ENCODE data around the gene NR4A1. TPM values are rescaled to one million over a fixed set of nuclear protein-coding genes. Genes with fewer than 3 reads are reported as not detected.

Gene NR4A1
- total and polyA plus RNA-seq, 2 of the 13 experiments (the other 11 are each of a cell fraction or from before 2014, with no cell fraction given) = 5.7 to 15.2 TPM

DNA sequence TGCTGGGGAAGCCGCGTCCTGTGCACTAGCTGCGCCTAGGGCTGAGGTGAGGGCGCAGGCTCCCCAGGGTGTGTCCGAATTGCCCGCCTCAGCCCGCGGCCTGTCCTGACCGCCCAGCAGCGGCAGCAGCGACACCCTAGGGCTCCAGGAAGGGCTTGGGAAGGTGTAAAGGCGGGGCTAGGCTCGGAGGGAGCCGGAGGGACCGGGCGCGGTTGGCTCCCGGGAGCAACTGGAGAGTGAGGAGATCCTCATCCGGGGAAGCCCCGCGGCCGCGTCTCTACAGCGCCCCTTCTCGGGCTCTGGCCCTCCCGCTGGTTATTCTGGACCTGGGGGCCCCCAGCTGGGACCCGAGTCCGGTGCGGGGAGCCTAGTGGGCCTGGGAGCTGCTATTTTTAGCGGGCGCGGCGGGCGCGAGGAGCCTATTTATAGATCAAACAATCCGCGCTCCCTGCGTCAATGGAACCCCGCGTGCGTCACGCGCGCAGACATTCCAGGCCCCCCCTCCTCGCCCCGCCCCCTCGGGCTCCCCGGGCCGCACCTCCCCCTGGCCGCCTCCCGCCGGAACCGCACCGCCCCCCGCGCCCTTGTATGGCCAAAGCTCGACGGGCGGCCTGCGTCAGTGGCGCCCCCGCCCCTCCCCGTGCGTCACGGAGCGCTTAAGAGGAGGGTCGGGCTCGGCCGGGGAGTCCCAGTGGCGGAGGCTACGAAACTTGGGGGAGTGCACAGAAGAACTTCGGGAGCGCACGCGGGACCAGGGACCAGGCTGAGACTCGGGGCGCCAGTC lies at the start of gene NR4A1 (continued):
- TF ChIP-seq, protein P1, sequence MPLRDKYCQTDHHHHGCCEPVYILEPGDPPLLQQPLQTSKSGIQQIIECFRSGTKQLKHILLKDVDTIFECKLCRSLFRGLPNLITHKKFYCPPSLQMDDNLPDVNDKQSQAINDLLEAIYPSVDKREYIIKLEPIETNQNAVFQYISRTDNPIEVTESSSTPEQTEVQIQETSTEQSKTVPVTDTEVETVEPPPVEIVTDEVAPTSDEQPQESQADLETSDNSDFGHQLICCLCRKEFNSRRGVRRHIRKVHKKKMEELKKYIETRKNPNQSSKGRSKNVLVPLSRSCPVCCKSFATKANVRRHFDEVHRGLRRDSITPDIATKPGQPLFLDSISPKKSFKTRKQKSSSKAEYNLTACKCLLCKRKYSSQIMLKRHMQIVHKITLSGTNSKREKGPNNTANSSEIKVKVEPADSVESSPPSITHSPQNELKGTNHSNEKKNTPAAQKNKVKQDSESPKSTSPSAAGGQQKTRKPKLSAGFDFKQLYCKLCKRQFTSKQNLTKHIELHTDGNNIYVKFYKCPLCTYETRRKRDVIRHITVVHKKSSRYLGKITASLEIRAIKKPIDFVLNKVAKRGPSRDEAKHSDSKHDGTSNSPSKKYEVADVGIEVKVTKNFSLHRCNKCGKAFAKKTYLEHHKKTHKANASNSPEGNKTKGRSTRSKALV (CRISPR knock-in tag; IDR thresholded peaks at IDR 0.05) = peak; percentile 4; the same call in 1 of the 2 replicates
- TF ChIP-seq GATA4 (IDR thresholded peaks at IDR 0.05; ENCODE audit: borderline replicate concordance, low read depth) (peak; percentile 73; the same call in 1 of the 2 replicates), ZNF263 (CRISPR knock-in tag; IDR thresholded peaks at IDR 0.05) (no peak), MBD4 (IDR thresholded peaks at IDR 0.05; ENCODE audit: borderline replicate concordance, low read length) (no peak), MLLT10 (CRISPR knock-in tag; IDR thresholded peaks at IDR 0.05) (no peak), ZSCAN9 (CRISPR knock-in tag; IDR thresholded peaks at IDR 0.05; ENCODE audit: borderline replicate concordance) (peak; percentile 14; the same call in 1 of the 2 replicates), ZNF253 (CRISPR knock-in tag; IDR thresholded peaks at IDR 0.05; ENCODE audit: borderline replicate concordance) (no peak), ZNF619 (CRISPR knock-in tag; IDR thresholded peaks at IDR 0.05) (peak; percentile 74), FOXK1 (CRISPR knock-in tag; IDR thresholded peaks at IDR 0.05; ENCODE audit: borderline replicate concordance, low read depth) (peak; percentile 29; the same call in 1 of the 2 replicates), NR2F6 (IDR thresholded peaks at IDR 0.05) (no peak), NR2F6 (CRISPR knock-in tag; IDR thresholded peaks at IDR 0.05) (no peak), ZNF777 (CRISPR knock-in tag; IDR thresholded peaks at IDR 0.05) (peak; percentile 80), HHEX (CRISPR knock-in tag; IDR thresholded peaks at IDR 0.05) (no peak), KLF9 (CRISPR knock-in tag; IDR thresholded peaks at IDR 0.05; ENCODE audit: low read depth) (no peak), ZNF274 (CRISPR knock-in tag; IDR thresholded peaks at IDR 0.05) (peak; percentile 36; the same call in 1 of the 2 replicates), NFYB (CRISPR knock-in tag; IDR thresholded peaks at IDR 0.05) (peak; percentile 35; the same call in 1 of the 2 replicates), FOXC1 (CRISPR knock-in tag; IDR thresholded peaks at IDR 0.05; ENCODE audit: borderline replicate concordance) (no peak; the same call in 1 of the 2 replicates)
- TF ChIP-seq, protein P2, sequence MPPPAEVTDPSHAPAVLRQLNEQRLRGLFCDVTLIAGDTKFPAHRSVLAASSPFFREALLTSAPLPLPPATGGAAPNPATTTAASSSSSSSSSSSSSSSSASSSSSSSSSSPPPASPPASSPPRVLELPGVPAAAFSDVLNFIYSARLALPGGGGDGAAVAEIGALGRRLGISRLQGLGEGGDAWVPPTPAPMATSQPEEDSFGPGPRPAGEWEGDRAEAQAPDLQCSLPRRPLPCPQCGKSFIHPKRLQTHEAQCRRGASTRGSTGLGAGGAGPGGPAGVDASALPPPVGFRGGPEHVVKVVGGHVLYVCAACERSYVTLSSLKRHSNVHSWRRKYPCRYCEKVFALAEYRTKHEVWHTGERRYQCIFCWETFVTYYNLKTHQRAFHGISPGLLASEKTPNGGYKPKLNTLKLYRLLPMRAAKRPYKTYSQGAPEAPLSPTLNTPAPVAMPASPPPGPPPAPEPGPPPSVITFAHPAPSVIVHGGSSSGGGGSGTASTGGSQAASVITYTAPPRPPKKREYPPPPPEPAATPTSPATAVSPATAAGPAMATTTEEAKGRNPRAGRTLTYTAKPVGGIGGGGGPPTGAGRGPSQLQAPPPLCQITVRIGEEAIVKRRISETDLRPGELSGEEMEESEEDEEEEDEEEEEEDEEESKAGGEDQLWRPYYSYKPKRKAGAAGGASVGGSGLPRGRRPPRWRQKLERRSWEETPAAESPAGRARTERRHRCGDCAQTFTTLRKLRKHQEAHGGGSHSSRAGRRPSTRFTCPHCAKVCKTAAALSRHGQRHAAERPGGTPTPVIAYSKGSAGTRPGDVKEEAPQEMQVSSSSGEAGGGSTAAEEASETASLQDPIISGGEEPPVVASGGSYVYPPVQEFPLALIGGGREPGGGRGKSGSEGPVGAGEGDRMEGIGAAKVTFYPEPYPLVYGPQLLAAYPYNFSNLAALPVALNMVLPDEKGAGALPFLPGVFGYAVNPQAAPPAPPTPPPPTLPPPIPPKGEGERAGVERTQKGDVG (CRISPR knock-in tag; IDR thresholded peaks at IDR 0.05; ENCODE audit: borderline replicate concordance) = no peak
- TF ChIP-seq, protein P3, sequence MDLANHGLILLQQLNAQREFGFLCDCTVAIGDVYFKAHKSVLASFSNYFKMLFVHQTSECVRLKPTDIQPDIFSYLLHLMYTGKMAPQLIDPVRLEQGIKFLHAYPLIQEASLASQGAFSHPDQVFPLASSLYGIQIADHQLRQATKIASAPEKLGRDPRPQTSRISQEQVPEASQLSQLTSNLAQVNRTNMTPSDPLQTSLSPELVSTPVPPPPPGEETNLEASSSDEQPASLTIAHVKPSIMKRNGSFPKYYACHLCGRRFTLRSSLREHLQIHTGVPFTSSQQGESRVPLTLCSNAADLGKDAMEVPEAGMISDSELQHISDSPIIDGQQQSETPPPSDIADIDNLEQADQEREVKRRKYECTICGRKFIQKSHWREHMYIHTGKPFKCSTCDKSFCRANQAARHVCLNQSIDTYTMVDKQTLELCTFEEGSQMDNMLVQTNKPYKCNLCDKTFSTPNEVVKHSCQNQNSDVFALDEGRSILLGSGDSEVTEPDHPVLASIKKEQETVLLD (CRISPR knock-in tag; IDR thresholded peaks at IDR 0.05; ENCODE audit: low read depth) = peak; percentile 31; the same call in 1 of the 2 replicates
- TF ChIP-seq, protein P4, sequence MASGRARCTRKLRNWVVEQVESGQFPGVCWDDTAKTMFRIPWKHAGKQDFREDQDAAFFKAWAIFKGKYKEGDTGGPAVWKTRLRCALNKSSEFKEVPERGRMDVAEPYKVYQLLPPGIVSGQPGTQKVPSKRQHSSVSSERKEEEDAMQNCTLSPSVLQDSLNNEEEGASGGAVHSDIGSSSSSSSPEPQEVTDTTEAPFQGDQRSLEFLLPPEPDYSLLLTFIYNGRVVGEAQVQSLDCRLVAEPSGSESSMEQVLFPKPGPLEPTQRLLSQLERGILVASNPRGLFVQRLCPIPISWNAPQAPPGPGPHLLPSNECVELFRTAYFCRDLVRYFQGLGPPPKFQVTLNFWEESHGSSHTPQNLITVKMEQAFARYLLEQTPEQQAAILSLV (CRISPR knock-in tag; IDR thresholded peaks at IDR 0.05; ENCODE audit: borderline replicate concordance) = no peak
- TF ChIP-seq, protein P5, sequence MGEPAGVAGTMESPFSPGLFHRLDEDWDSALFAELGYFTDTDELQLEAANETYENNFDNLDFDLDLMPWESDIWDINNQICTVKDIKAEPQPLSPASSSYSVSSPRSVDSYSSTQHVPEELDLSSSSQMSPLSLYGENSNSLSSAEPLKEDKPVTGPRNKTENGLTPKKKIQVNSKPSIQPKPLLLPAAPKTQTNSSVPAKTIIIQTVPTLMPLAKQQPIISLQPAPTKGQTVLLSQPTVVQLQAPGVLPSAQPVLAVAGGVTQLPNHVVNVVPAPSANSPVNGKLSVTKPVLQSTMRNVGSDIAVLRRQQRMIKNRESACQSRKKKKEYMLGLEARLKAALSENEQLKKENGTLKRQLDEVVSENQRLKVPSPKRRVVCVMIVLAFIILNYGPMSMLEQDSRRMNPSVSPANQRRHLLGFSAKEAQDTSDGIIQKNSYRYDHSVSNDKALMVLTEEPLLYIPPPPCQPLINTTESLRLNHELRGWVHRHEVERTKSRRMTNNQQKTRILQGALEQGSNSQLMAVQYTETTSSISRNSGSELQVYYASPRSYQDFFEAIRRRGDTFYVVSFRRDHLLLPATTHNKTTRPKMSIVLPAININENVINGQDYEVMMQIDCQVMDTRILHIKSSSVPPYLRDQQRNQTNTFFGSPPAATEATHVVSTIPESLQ (CRISPR knock-in tag; conservative IDR thresholded peaks at IDR 0.05) = no peak

All from HepG2 (cell line).